Stomach (tissue), 9 donors: ENCODE results near the gene DEFB132. TPM values are rescaled to one million over a fixed set of nuclear protein-coding genes. Genes with fewer than 3 reads are reported as not detected.

ENCODE experiments used
- DNase-seq, 2 donors: peaks; one replicate each; pipeline versions ENCODE4 v3.0.0 to v3.0.0-alpha.2; 2013 to 2019
- H3K27ac ChIP-seq, 5 donors: fragments of 200-600 bp in 4 of 5; sonication (generic) in 4 of 5; one replicate each; pipeline ENCODE4 v1.5.1; 2013 to 2019; ENCODE audit warnings: mild to moderate bottlenecking in 1 of 5, moderate library complexity in 1 of 5
- H3K27me3 ChIP-seq, 3 donors: fragments of 200-600 bp; sonication (generic); one replicate each; pipeline ENCODE4 v1.5.1; 2017 to 2019; ENCODE audit warnings: mixed run types in 1 of 3
- H3K36me3 ChIP-seq, 4 donors: fragments of 200-600 bp; sonication (generic); 1 replicate in 3 of 4; 2 replicates in 1 of 4; pipeline ENCODE4 v1.5.1; 2016 to 2019
- H3K4me1 ChIP-seq, 4 donors: fragments of 200-600 bp; sonication (generic); one replicate each; pipeline ENCODE4 v1.5.1; 2016 to 2019
- H3K4me3 ChIP-seq, 4 donors: fragments of 200-600 bp; sonication (generic) in 3 of 4; one replicate each; pipeline ENCODE4 v1.5.1; 2016 to 2019; ENCODE audit warnings: mild to moderate bottlenecking in 1 of 4
- H3K9me3 ChIP-seq, 4 donors: fragments of 200-600 bp; sonication (generic); one replicate each; pipeline ENCODE4 v1.5.1; 2016 to 2019
- EP300 ChIP-seq: sonication (generic); formaldehyde crosslinking; IDR thresholded peaks from one replicate; pipeline ENCODE4 v1.6.1; 2017; ENCODE audit warnings: antibody characterized with exemption
- POLR2A ChIP-seq, 4 donors: fragments of 450-650 bp; IDR thresholded peaks; one replicate each; pipeline ENCODE4 v1.6.1; 2016; ENCODE audit warnings: antibody characterized with exemption in 4 of 4, control low read depth in 2 of 4, mild to moderate bottlenecking in 1 of 4, moderate library complexity in 1 of 4
- POLR2AphosphoS5 ChIP-seq, 3 donors: sonication (generic); formaldehyde crosslinking; IDR thresholded peaks; one replicate each; pipeline ENCODE4 v1.6.1; 2016; ENCODE audit warnings: antibody characterized with exemption in 3 of 3
- WGBS, 5 donors: extraction: QIAGEN DNeasy Blood & Tissue Kit in 3 of 5; methylation state at CpG; one replicate each; pipeline versions ENCODE4 v1.1.5 to v1.1.7; 2013 to 2018; 5-methylcytosine and 5-hydroxymethylcytosine counted together
- intact Hi-C: fragments of 100-400 bp; cut with DNase I; formaldehyde crosslinking; loops from one replicate; pipeline ENCODE4 v1.15.1; 2023; ENCODE audit warnings: low total_unique reads
- polyA plus RNA-seq, 3 donors: library from polyadenylated mRNA; stranded (reverse); fragments of 200-250 nt; gene quantifications; one replicate each; pipeline ENCODE4 v1.2.3, GENCODE V29; 2013
- total RNA-seq, 5 donors: library from RNA; depleted of rRNA; stranded (reverse); fragments of >200 nt; gene quantifications; one replicate each; pipeline versions ENCODE4 v1.1.0 to v1.2.3, GENCODE V29; 2014 to 2016
- TF ChIP-seq, protein P1 (sequence below), 7 experiments: fragments of 450-650 bp in 4 of 7; fragments of 200-600 bp in 3 of 7; sonication (generic) in 3 of 7; IDR thresholded peaks; one replicate each; pipeline ENCODE4 v1.5.1; 2016 to 2019; ENCODE audit warnings: antibody characterized with exemption in 7 of 7, control low read depth in 2 of 7, mild to moderate bottlenecking in 1 of 7
- donor health status: healthy with polysubstance abuse.
- donor health status: Bipolar disorder and iron deficiency.
- donor health status: healthy.

DEFB132 gene
- total and polyA plus RNA-seq, 8 donors, result not detected

DNA sequence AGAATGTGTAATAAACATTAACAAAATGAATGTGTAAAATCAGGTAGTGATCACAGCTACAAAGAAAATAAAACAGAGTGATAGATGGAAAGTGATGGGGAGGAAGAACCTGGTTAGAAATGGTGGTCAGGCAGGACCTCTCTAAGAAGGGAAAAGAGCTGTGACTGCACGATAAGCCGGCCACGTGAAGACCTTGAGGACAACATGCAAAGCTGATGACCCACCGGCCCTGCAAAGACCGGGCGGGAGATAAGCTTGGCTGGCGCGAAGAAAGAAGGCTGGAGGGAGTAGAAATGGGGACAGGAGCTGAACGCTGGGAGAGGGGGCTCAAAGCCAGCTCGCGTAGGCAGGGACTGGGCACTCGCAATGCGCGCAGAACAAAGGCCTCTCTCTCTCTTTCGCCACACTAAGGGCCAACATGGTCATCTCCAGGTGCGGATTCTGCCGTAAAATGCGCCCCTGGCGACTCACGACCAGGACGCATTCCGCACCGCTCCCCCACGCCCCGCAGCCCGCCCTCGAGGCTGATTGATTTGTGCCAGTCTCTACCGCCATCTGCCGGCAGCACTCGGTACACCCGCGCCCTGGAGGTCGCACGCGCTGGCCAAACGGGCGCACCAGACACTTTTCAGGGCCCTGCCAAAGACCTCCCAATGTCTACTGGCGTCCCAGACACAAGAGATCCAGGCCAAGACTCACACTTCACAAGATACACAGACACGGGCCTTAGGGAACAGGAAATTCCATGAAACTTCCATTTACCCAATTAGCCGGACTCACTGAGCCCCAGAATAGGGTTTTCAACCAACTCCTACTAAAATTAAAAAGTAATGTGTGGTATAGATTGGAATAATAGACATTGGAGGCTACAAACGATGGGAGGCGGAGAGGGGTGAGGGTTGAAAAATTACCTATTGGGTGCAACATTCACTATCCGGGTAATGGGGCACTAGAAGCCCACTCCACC lies 9.4 kb downstream of the DEFB132 start:
- TF ChIP-seq, protein P1, sequence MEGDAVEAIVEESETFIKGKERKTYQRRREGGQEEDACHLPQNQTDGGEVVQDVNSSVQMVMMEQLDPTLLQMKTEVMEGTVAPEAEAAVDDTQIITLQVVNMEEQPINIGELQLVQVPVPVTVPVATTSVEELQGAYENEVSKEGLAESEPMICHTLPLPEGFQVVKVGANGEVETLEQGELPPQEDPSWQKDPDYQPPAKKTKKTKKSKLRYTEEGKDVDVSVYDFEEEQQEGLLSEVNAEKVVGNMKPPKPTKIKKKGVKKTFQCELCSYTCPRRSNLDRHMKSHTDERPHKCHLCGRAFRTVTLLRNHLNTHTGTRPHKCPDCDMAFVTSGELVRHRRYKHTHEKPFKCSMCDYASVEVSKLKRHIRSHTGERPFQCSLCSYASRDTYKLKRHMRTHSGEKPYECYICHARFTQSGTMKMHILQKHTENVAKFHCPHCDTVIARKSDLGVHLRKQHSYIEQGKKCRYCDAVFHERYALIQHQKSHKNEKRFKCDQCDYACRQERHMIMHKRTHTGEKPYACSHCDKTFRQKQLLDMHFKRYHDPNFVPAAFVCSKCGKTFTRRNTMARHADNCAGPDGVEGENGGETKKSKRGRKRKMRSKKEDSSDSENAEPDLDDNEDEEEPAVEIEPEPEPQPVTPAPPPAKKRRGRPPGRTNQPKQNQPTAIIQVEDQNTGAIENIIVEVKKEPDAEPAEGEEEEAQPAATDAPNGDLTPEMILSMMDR (IDR thresholded peaks at IDR 0.05), result peak in 5 of 7 experiments; percentile 86 to 96 (median 95)
- no peak for TF ChIP-seq EP300
- TF ChIP-seq POLR2AphosphoS5 (IDR thresholded peaks at IDR 0.05), result peak in 2 of 3 donors; percentile 12 to 68
- Histone ChIP-seq H3K9me3 (no peaks in the 10 kb centered on the region), H3K27ac (no peak overlapping the region), H3K4me1 (peaks cover 4 to 14% (median 10%) of the 10 kb centered on the region in 4 donors), H3K36me3 (no peaks in the 10 kb centered on the region), H3K4me3 (peak overlapping the region; percentile 50 to 59 (median 52)), H3K27me3 (peaks cover 0 to 13% (median 0%) of the 10 kb centered on the region in 3 donors)
- 8 to 14% (median 10%) methylated on average over 25 to 43 of the region's 43 CpGs for WGBS, 5 donors
- peak; percentile 89 to 95 for DNase-seq
- intact Hi-C loops, result no loop called here

DNA sequence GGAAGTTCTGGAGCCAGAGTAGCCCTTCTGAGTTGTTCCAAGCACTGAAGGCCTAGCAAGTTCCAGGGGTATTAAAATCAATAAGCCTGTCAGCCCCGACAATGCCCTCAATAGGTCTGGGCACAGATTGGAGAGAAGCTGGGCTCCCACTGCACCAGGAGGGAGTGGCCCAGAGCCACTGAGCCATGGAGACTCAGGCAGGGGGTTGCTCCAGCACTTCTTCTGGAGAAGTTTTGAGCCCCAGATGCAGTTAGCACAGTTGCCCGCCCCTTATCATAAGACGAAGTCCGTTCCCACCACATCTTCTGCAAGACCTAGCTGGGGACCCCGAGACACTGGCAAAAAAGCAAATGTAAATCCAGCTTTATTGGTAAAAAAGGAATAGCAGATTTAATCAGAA lies 13.0 kb downstream of the DEFB132 start:
- Histone ChIP-seq H3K4me3 (no peak overlapping the region), H3K9me3 (no peaks in the 10 kb centered on the region), H3K27ac (no peak overlapping the region), H3K27me3 (no peaks in the 10 kb centered on the region), H3K4me1 (peaks cover 4 to 14% (median 10%) of the 10 kb centered on the region in 4 donors), H3K36me3 (peaks cover 0 to 10% (median 7%) of the 10 kb centered on the region in 4 donors)
- WGBS, 5 donors, result 87 to 96% (median 90%) methylated on average over 4 to 5 of the region's 5 CpGs
- intact Hi-C loops, result no loop called here
- DNase-seq, result no peak
- no peak for TF ChIP-seq EP300
- TF ChIP-seq, protein P1 (IDR thresholded peaks at IDR 0.05), result no peak
- no peak for TF ChIP-seq POLR2AphosphoS5 (IDR thresholded peaks at IDR 0.05)
- TF ChIP-seq POLR2A (IDR thresholded peaks at IDR 0.05), result no peak

DNA sequence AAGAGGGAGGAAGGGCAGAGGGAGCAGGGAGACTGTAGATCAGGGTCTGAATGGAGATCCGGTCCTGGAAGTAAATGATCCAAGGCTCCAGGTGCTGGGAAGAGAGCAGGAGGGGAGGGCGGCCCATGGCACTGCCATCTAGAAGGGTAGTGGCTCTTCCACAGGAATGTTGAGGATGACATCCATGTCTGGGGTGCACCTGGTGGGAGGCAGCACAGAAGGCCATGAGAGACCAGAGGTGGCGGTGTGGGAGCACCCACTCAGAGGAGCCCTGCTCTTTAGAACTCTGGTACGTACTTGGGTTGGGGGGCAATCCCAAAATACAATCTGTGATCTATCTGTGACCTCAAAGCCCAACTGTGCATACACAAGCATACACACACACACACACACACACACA lies 13.5 kb downstream of the DEFB132 start:
- intact Hi-C loops, result no loop called here
- H3K27ac ChIP-seq, result no peak overlapping the region
- H3K4me3 ChIP-seq, result no peak overlapping the region
- WGBS, 5 donors, result 85 to 94% (median 88%) methylated on average over 4 of the region's 4 CpGs
- no peaks in the 10 kb centered on the region for H3K27me3 ChIP-seq
- TF ChIP-seq POLR2AphosphoS5 (IDR thresholded peaks at IDR 0.05) (no peak), EP300 (no peak), POLR2A (IDR thresholded peaks at IDR 0.05) (no peak)
- TF ChIP-seq, protein P1 (IDR thresholded peaks at IDR 0.05), result no peak
- H3K4me1 ChIP-seq, result peaks cover 4 to 14% (median 10%) of the 10 kb centered on the region in 4 donors
- H3K9me3 ChIP-seq, result no peaks in the 10 kb centered on the region
- H3K36me3 ChIP-seq, result peaks cover 0 to 15% (median 13%) of the 10 kb centered on the region in 4 donors
- no peak for DNase-seq

DNA sequence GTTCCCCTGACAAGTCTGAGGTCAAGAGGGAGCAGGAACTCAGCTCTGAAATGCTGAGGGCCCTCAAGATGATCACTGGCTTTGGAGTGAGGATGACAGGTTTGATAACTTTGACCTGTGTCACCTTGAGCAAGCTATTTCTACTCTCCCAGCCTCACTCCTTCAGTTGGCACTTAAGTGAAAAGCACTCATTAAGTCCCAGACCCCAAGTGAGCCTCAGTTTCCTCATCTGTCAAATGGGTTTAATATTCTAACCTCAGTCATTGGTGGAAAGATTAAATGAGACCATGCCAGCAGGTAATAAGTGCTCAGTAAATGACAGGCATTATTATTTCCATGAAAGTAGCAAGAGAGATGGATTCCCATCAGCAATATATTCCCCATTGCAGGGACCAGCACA lies 14.0 kb downstream of the DEFB132 start:
- Histone ChIP-seq H3K4me3 (no peak overlapping the region), H3K27me3 (no peaks in the 10 kb centered on the region), H3K9me3 (no peaks in the 10 kb centered on the region), H3K36me3 (peaks cover 2 to 20% (median 17%) of the 10 kb centered on the region in 4 donors), H3K4me1 (peaks cover 3 to 10% (median 7%) of the 10 kb centered on the region in 4 donors), H3K27ac (no peak overlapping the region)
- intact Hi-C loops, result no loop called here
- TF ChIP-seq EP300 (no peak), POLR2A (IDR thresholded peaks at IDR 0.05) (no peak), POLR2AphosphoS5 (IDR thresholded peaks at IDR 0.05) (no peak)
- TF ChIP-seq, protein P1 (IDR thresholded peaks at IDR 0.05), result no peak
- DNase-seq, result no peak
